HG03095 (cell line): ENCODE data around the gene KBTBD3.
"Not testable (repeated sequence)": the region's sequence is repeated elsewhere in the genome, so short reads cannot be mapped to it uniquely, and the experiment has no call there.

Experiments
- ATAC-seq: cut with Tn5 transposase; IDR thresholded peaks from one replicate; pipeline ENCODE4 v1.9.1; 2021; ENCODE audit warnings: moderate library complexity; ENCODE audit not compliant: unreplicated experiment

Gene KBTBD3

GRCh38 chr11:106012744-106013143, 64.4 kb downstream of the KBTBD3 start:
- no peak for ATAC-seq

DNA sequence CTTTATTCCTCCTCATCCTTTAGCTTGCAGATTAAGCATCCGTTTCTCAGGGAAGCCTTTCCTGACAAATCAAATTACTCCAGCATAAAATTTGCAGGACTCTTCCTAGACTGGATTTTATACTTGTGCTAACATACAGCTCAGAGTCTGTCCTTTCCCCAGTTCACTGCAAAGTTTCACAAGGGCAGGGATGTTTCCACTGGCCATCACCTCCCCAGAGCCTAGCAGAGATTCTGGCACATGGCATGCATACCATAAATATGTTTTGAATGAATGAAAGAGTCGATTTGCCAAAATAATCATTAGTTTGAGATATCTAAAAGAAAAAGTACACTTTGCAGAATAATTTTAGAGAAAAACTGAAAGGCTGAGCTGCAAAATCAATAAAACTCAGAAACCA, 65.7 kb downstream of the KBTBD3 start:
- no peak for ATAC-seq

- not testable (repeated sequence) for ATAC-seq
Observed at GRCh38 chr11:106003094-106003493, 74.1 kb downstream of the KBTBD3 start.

- ATAC-seq, result no peak
Observed at GRCh38 chr11:106001304-106002012, 75.7 kb downstream of the KBTBD3 start.
